Neural cell (in vitro differentiated cells): ENCODE data around the gene NHLH1.

Source experiments
- EP300 ChIP-seq: fragments of 450-650 bp; conservative IDR thresholded peaks from 2 replicates; pipeline ENCODE4 v1.6.1; 2014; ENCODE audit warnings: antibody characterized with exemption, mild to moderate bottlenecking, moderate library complexity; ENCODE audit not compliant: poor library complexity, severe bottlenecking
- EZH2 ChIP-seq: fragments of 200-600, 300-800 bp; shearing (Covaris generic), sonication (generic); IDR thresholded peaks from 2 replicates; pipeline ENCODE4 v1.6.1; 2014; ENCODE audit warnings: antibody characterized with exemption, low read length, borderline replicate concordance, mild to moderate bottlenecking; ENCODE audit not compliant: insufficient read depth, poor library complexity, severe bottlenecking
- MXI1 ChIP-seq: fragments of 450-650 bp; conservative IDR thresholded peaks from 2 replicates; pipeline ENCODE4 v1.6.1; 2014; ENCODE audit warnings: antibody characterized with exemption, mild to moderate bottlenecking; ENCODE audit not compliant: poor library complexity, severe bottlenecking
- SMC3 ChIP-seq: fragments of 450-650 bp; conservative IDR thresholded peaks from 2 replicates; pipeline ENCODE4 v1.6.1; 2014; ENCODE audit warnings: antibody characterized with exemption, mild to moderate bottlenecking, moderate library complexity; ENCODE audit not compliant: poor library complexity
- TAF1 ChIP-seq: IDR thresholded peaks from 2 replicates; pipeline ENCODE4 v1.6.1; 2012; ENCODE audit warnings: low read depth
- TF ChIP-seq, protein P1 (sequence below): fragments of 450-650 bp; IDR thresholded peaks from 2 replicates; pipeline ENCODE4 v1.5.1; 2014; ENCODE audit warnings: antibody characterized with exemption, mild to moderate bottlenecking, moderate library complexity; ENCODE audit not compliant: poor library complexity, severe bottlenecking

DNA sequence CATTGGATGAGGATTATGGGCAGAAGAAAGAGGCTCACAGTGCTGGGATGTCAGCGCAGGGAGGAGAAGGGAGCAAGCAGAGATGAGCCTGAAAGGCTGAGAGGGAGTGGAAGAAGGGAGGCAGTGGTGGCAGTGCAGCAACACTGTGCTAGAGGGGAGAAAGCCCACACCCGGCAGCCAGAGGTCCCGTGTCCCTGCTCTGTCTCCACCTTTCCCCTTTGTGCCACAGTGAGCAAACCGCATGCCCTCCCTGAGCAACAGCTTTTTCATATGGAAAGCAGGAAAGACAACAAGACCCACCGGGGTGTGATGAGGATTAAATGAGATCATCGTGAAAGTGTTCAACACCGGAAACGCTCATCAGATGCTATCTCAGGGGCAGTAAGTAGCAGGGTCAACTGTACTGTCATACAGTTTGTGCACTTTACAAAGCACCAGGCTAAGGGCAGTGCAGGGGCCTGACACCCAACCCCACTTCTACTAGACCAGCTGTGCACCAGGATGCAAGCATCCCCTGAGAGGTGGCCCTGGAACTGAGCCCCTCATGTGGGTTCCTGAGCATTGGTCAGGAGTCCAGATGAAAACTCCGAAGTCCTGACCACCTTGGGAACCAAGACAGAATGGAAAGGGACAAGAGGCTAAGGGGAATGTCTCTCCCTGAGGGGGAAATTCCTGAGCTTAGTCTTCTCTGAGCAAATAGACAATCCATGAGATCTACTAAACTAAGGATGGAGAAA is 9.1 kb downstream of the NHLH1 start:
- no peak for TF ChIP-seq SMC3
- TF ChIP-seq, protein P1, sequence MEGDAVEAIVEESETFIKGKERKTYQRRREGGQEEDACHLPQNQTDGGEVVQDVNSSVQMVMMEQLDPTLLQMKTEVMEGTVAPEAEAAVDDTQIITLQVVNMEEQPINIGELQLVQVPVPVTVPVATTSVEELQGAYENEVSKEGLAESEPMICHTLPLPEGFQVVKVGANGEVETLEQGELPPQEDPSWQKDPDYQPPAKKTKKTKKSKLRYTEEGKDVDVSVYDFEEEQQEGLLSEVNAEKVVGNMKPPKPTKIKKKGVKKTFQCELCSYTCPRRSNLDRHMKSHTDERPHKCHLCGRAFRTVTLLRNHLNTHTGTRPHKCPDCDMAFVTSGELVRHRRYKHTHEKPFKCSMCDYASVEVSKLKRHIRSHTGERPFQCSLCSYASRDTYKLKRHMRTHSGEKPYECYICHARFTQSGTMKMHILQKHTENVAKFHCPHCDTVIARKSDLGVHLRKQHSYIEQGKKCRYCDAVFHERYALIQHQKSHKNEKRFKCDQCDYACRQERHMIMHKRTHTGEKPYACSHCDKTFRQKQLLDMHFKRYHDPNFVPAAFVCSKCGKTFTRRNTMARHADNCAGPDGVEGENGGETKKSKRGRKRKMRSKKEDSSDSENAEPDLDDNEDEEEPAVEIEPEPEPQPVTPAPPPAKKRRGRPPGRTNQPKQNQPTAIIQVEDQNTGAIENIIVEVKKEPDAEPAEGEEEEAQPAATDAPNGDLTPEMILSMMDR: no peak
- no peak for TF ChIP-seq EP300
- no peak for TF ChIP-seq TAF1
- TF ChIP-seq EZH2: no peak
- TF ChIP-seq MXI1: no peak
